ENCODE data around the gene SCAF11.

- TF ChIP-seq, protein P1, sequence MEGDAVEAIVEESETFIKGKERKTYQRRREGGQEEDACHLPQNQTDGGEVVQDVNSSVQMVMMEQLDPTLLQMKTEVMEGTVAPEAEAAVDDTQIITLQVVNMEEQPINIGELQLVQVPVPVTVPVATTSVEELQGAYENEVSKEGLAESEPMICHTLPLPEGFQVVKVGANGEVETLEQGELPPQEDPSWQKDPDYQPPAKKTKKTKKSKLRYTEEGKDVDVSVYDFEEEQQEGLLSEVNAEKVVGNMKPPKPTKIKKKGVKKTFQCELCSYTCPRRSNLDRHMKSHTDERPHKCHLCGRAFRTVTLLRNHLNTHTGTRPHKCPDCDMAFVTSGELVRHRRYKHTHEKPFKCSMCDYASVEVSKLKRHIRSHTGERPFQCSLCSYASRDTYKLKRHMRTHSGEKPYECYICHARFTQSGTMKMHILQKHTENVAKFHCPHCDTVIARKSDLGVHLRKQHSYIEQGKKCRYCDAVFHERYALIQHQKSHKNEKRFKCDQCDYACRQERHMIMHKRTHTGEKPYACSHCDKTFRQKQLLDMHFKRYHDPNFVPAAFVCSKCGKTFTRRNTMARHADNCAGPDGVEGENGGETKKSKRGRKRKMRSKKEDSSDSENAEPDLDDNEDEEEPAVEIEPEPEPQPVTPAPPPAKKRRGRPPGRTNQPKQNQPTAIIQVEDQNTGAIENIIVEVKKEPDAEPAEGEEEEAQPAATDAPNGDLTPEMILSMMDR (IDR thresholded peaks at IDR 0.05) = no peak
- TF ChIP-seq CHD2 (IDR thresholded peaks at IDR 0.05; ENCODE audit: low read length, partially characterized antibody) (no peak), RFX5 (IDR thresholded peaks at IDR 0.05) (no peak)
- TF ChIP-seq, protein P2, sequence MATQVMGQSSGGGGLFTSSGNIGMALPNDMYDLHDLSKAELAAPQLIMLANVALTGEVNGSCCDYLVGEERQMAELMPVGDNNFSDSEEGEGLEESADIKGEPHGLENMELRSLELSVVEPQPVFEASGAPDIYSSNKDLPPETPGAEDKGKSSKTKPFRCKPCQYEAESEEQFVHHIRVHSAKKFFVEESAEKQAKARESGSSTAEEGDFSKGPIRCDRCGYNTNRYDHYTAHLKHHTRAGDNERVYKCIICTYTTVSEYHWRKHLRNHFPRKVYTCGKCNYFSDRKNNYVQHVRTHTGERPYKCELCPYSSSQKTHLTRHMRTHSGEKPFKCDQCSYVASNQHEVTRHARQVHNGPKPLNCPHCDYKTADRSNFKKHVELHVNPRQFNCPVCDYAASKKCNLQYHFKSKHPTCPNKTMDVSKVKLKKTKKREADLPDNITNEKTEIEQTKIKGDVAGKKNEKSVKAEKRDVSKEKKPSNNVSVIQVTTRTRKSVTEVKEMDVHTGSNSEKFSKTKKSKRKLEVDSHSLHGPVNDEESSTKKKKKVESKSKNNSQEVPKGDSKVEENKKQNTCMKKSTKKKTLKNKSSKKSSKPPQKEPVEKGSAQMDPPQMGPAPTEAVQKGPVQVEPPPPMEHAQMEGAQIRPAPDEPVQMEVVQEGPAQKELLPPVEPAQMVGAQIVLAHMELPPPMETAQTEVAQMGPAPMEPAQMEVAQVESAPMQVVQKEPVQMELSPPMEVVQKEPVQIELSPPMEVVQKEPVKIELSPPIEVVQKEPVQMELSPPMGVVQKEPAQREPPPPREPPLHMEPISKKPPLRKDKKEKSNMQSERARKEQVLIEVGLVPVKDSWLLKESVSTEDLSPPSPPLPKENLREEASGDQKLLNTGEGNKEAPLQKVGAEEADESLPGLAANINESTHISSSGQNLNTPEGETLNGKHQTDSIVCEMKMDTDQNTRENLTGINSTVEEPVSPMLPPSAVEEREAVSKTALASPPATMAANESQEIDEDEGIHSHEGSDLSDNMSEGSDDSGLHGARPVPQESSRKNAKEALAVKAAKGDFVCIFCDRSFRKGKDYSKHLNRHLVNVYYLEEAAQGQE (IDR thresholded peaks at IDR 0.05) = no peak
These were observed 45.6 kb downstream of the SCAF11 start for GRCh38 chr12:45944771-45945170.

All from A549 (cell line).